ENCODE data around the gene PTK6. TPM values are rescaled to one million over a fixed set of nuclear protein-coding genes. Genes with fewer than 3 reads are reported as not detected.

The PTK6 gene
- 0.49 and 0.69 TPM in 2 replicates for total RNA-seq

GRCh38 chr20:63536997-63537524, at the start of gene PTK6:
Gene PTK6 (minus strand): TSS chr20:63537376. CDS start chr20:63537314, 62 bp downstream.
- ChIA-PET CTCF (interaction anchor here (0.6 to 3.1 kb wide), 30 partner anchors 14 to 584 kb away, joined by 3 to 27 read pairs (median 4); partner anchors contain the start of genes ARFRP1, GMEB2, HELZ2 and LIME1), POLR2A (interaction anchor here (0.6 to 10.6 kb wide), 27 partner anchors 9 to 589 kb away, joined by 3 to 179 read pairs (median 9); partner anchors contain the start of genes ARFRP1, FNDC11, GMEB2 and HELZ2)
- Mint-ChIP-seq H3K4me3 (peak within 1 kb of the TSS; percentile 80), H3K27me3 (no peaks in the 10 kb centered on the region), H3K9me3 (no peaks in the 10 kb centered on the region), H3K36me3 (ENCODE audit: low read depth) (no peaks in the 10 kb centered on the region), H3K27ac (peak within 1 kb of the TSS; percentile 80), H3K4me1 (peaks cover 22% of the 10 kb centered on the region)
- no peak for TF ChIP-seq CTCF (IDR thresholded peaks at IDR 0.05)
- ATAC-seq (ENCODE audit: low read depth) (peak; percentile 5), DNase-seq (no peak)
- intact Hi-C loops (cut with micrococcal nuclease) = loop anchor here (1.0 to 5.0 kb wide), 7 partner anchors 17 to 520 kb away; partner anchors contain the start of genes C20orf204, DNAJC5, LIME1 and PPDPF

GRCh38 chr20:63586797-63587196, 49.6 kb upstream of the PTK6 start:
- CTCF ChIA-PET = no interaction called here
- POLR2A ChIA-PET = no interaction called here
- intact Hi-C loops (cut with micrococcal nuclease) = no loop called here
- TF ChIP-seq CTCF (IDR thresholded peaks at IDR 0.05) = no peak
- no peak for DNase-seq
- Mint-ChIP-seq H3K4me1 (peaks cover 2% of the 10 kb centered on the region), H3K36me3 (ENCODE audit: low read depth) (peaks cover 33% of the 10 kb centered on the region), H3K9me3 (no peaks in the 10 kb centered on the region), H3K4me3 (no peak overlapping the region), H3K27ac (no peak overlapping the region), H3K27me3 (no peaks in the 10 kb centered on the region)
- ATAC-seq (ENCODE audit: low read depth) = no peak

- ATAC-seq (ENCODE audit: low read depth) (no peak), DNase-seq (no peak)
- Mint-ChIP-seq H3K9me3 (no peaks in the 10 kb centered on the region), H3K4me3 (no peak overlapping the region), H3K36me3 (ENCODE audit: low read depth) (peaks cover 25% of the 10 kb centered on the region), H3K4me1 (peaks cover 2% of the 10 kb centered on the region), H3K27ac (no peak overlapping the region), H3K27me3 (no peaks in the 10 kb centered on the region)
- POLR2A ChIA-PET = no interaction called here
- CTCF ChIA-PET = no interaction called here
- no peak for TF ChIP-seq CTCF (IDR thresholded peaks at IDR 0.05)
- intact Hi-C loops (cut with micrococcal nuclease) = no loop called here
These were observed 48.7 kb upstream of the PTK6 start for GRCh38 chr20:63585616-63586565.

GRCh38 chr20:63582382-63583063, 45.3 kb upstream of the PTK6 start:
- Mint-ChIP-seq H3K4me3 (no peak overlapping the region), H3K36me3 (ENCODE audit: low read depth) (peaks cover 5% of the 10 kb centered on the region), H3K9me3 (no peaks in the 10 kb centered on the region), H3K27ac (no peak overlapping the region), H3K4me1 (peaks cover 3% of the 10 kb centered on the region), H3K27me3 (no peaks in the 10 kb centered on the region)
- TF ChIP-seq CTCF (IDR thresholded peaks at IDR 0.05) = no peak
- intact Hi-C loops (cut with micrococcal nuclease) = no loop called here
- ATAC-seq (ENCODE audit: low read depth) (no peak), DNase-seq (no peak)
- ChIA-PET POLR2A (interaction anchor here (0.6 kb wide), 2 partner anchors 47 to 59 kb away, joined by 3 to 5 read pairs; no protein-coding TSS in a partner anchor), CTCF (interaction anchor here (1.3 to 2.5 kb wide), 2 partner anchors 45 to 59 kb away, joined by 3 to 18 read pairs; partner anchors contain the start of gene PTK6)
